H1 (cell line): Measurements from ENCODE around the gene CEP44. TPM values are rescaled to one million over a fixed set of nuclear protein-coding genes. Genes with fewer than 3 reads are reported as not detected.

Source experiments
- CTCF ChIA-PET: fragments of 300-600 bp; sonication (Branson Sonifier 250); formaldehyde crosslinking; loops from one replicate; lab custom pipeline; 2021; ENCODE audit not compliant: partially characterized antibody; lab: Charles Lee
- POLR2A ChIA-PET: fragments of 300-600 bp; sonication (Branson Sonifier 250); formaldehyde crosslinking; loops from one replicate; lab custom pipeline; 2021; ENCODE audit warnings: inconsistent platforms; ENCODE audit not compliant: partially characterized antibody; lab: Charles Lee
- DNase-seq, 2 experiments: peaks; one replicate each; pipeline versions ENCODE4 v3.0.0 to v3.0.0-alpha.2; 2010 to 2022; ENCODE audit warnings: low spot score in 2 of 2, low read depth in 1 of 2, mixed read lengths in 1 of 2
- FAIRE-seq: peaks from 2 replicates; lab custom pipeline; 2011; peaks lifted over from hg19 to GRCh38; lab: Jason Lieb, UNC
- H2AFZ ChIP-seq: 2 replicates; pipeline ENCODE4 v1.8.1; 2012; ENCODE audit warnings: low read length, inconsistent platforms
- H2AK5ac ChIP-seq: 2 replicates; pipeline ENCODE4 v1.6.1; 2013; ENCODE audit warnings: low read depth, low read length
- H2BK120ac ChIP-seq: replicated peaks from 2 replicates; pipeline ENCODE3; 2013; ENCODE audit warnings: low read depth, low read length, inconsistent platforms
- H2BK12ac ChIP-seq: 2 replicates; pipeline ENCODE4 v1.6.1; 2013; ENCODE audit warnings: low read depth, low read length
- H2BK15ac ChIP-seq: 2 replicates; pipeline ENCODE4 v1.6.1; 2013; ENCODE audit warnings: low read length
- H2BK20ac ChIP-seq: 2 replicates; pipeline ENCODE4 v1.6.1; 2013; ENCODE audit warnings: low read length
- H2BK5ac ChIP-seq: 2 replicates; pipeline ENCODE4 v1.6.1; 2013; ENCODE audit warnings: low read depth, low read length
- H3K14ac ChIP-seq: 2 replicates; pipeline ENCODE4 v1.6.1; 2013; ENCODE audit warnings: inconsistent platforms; ENCODE audit not compliant: insufficient read length
- H3K18ac ChIP-seq: 2 replicates; pipeline ENCODE4 v1.6.1; 2013; ENCODE audit warnings: low read length; ENCODE audit errors: extremely low read depth
- H3K23ac ChIP-seq: 2 replicates; pipeline ENCODE4 v1.6.1; 2013; ENCODE audit warnings: inconsistent platforms; ENCODE audit not compliant: insufficient read length
- H3K23me2 ChIP-seq: 2 replicates; pipeline ENCODE4 v1.6.1; 2013; ENCODE audit warnings: low read depth, low read length
- H3K27ac ChIP-seq: 2 replicates; pipeline ENCODE4 v1.6.1; 2011; ENCODE audit warnings: low read depth, low read length, inconsistent platforms
- H3K27me3 ChIP-seq, 4 experiments: replicated peaks in 1 of 4; 1 replicate in 1 of 4; 2 replicates in 3 of 4; pipeline versions ENCODE4 v1.6.1 to v1.8.1; 2011 to 2013; ENCODE audit warnings: low read length in 3 of 4, mild to moderate bottlenecking in 3 of 4, inconsistent platforms in 2 of 4, mixed read lengths in 2 of 4, moderate library complexity in 1 of 4; ENCODE audit not compliant: control insufficient read depth in 3 of 4, insufficient read depth in 3 of 4; ENCODE audit errors: extremely low read depth in 1 of 4
- H3K36me3 ChIP-seq, 4 experiments: 2 replicates each; pipeline versions ENCODE4 v1.6.1 to v1.8.1; 2011 to 2013; ENCODE audit warnings: mild to moderate bottlenecking in 4 of 4, low read length in 3 of 4, moderate library complexity in 2 of 4, control low read depth in 1 of 4, inconsistent platforms in 1 of 4; ENCODE audit not compliant: insufficient read depth in 4 of 4, control insufficient read depth in 2 of 4
- H3K4ac ChIP-seq: replicated peaks from 2 replicates; pipeline ENCODE3; 2013; ENCODE audit warnings: low read length, low read depth, mixed read lengths, inconsistent platforms; ENCODE audit not compliant: insufficient read length
- H3K4me1 ChIP-seq, 4 experiments: replicated peaks in 1 of 4; 1 replicate in 1 of 4; 2 replicates in 3 of 4; pipeline versions ENCODE4 v1.6.1 to v1.8.1; 2011 to 2013; ENCODE audit warnings: low read length in 3 of 4, inconsistent platforms in 2 of 4, mixed read lengths in 1 of 4; ENCODE audit not compliant: insufficient read depth in 4 of 4, control insufficient read depth in 3 of 4
- H3K4me2 ChIP-seq, 2 experiments: 2 replicates each; pipeline versions ENCODE4 v1.6.1 to v1.8.1; 2011 to 2013; ENCODE audit warnings: low read depth in 2 of 2, low read length in 2 of 2, control low read depth in 1 of 2, inconsistent platforms in 1 of 2, mild to moderate bottlenecking in 1 of 2; ENCODE audit not compliant: insufficient read depth in 1 of 2
- H3K4me3 ChIP-seq, 4 experiments: fragments of 200-600, 300-600 bp in 1 of 4; sonication (generic), shearing (Covaris generic), sonication (Bioruptor Twin) in 1 of 4; 2 replicates each; pipeline versions ENCODE4 v1.5.1 to v1.8.1; 2011 to 2016; ENCODE audit warnings: low read length in 4 of 4, low read depth in 3 of 4, control low read depth in 2 of 4, inconsistent platforms in 2 of 4, mild to moderate bottlenecking in 2 of 4, mixed read lengths in 1 of 4, moderate library complexity in 1 of 4; ENCODE audit not compliant: insufficient read depth in 2 of 4; ENCODE audit errors: extremely low read depth in 1 of 4
- H3K56ac ChIP-seq: replicated peaks from 2 replicates; pipeline ENCODE3; 2013; ENCODE audit warnings: low read depth, mild to moderate bottlenecking, mixed read lengths, low read length, inconsistent platforms; ENCODE audit not compliant: insufficient read length
- H3K79me1 ChIP-seq: 2 replicates; pipeline ENCODE4 v1.6.1; 2013; ENCODE audit warnings: low read depth, low read length, control low read depth
- H3K79me2 ChIP-seq, 2 experiments: 2 replicates each; pipeline versions ENCODE4 v1.6.1 to v1.8.1; 2012 to 2013; ENCODE audit warnings: low read length in 2 of 2, mild to moderate bottlenecking in 2 of 2, inconsistent platforms in 1 of 2; ENCODE audit not compliant: insufficient read depth in 2 of 2, control insufficient read depth in 1 of 2
- H3K9ac ChIP-seq, 4 experiments: replicated peaks in 1 of 4; 1 replicate in 1 of 4; 2 replicates in 3 of 4; pipeline versions ENCODE4 v1.6.1 to v1.8.1; 2011 to 2013; ENCODE audit warnings: low read depth in 3 of 4, low read length in 3 of 4, control low read depth in 2 of 4, mild to moderate bottlenecking in 2 of 4, moderate library complexity in 2 of 4, inconsistent platforms in 1 of 4; ENCODE audit errors: extremely low read depth in 1 of 4
- H3K9me3 ChIP-seq, 2 experiments: 2 replicates each; pipeline versions ENCODE4 v1.6.1 to v1.8.1; 2012 to 2013; ENCODE audit warnings: mild to moderate bottlenecking in 2 of 2, moderate library complexity in 2 of 2, control low read depth in 1 of 2, inconsistent platforms in 1 of 2, low read depth in 1 of 2, low read length in 1 of 2, mixed read lengths in 1 of 2; ENCODE audit not compliant: insufficient read depth in 2 of 2
- H4K20me1 ChIP-seq, 2 experiments: replicated peaks in 1 of 2; 2 replicates each; pipeline versions ENCODE3 to v1.8.1; 2011 to 2013; ENCODE audit warnings: inconsistent platforms in 2 of 2, low read length in 2 of 2, mild to moderate bottlenecking in 1 of 2; ENCODE audit not compliant: insufficient read depth in 2 of 2, control insufficient read depth in 1 of 2
- H4K5ac ChIP-seq: 2 replicates; pipeline ENCODE4 v1.6.1; 2013; ENCODE audit warnings: low read length, low read depth, mixed read lengths, inconsistent platforms; ENCODE audit not compliant: insufficient read length
- H4K8ac ChIP-seq: 2 replicates; pipeline ENCODE4 v1.8.0; 2013; ENCODE audit warnings: mild to moderate bottlenecking, moderate library complexity, low read length, inconsistent platforms; ENCODE audit not compliant: insufficient read depth; ENCODE audit errors: extremely low read depth
- H4K91ac ChIP-seq: replicated peaks from 2 replicates; pipeline ENCODE3; 2013; ENCODE audit warnings: low read length, mixed read lengths, inconsistent platforms; ENCODE audit not compliant: insufficient read length
- BACH1 ChIP-seq: IDR thresholded peaks from 2 replicates; pipeline ENCODE4 v1.6.1; 2012; ENCODE audit warnings: low read length, improper control_type of control experiment
- CBX5 ChIP-seq: fragments of 300-800, 300-1000 bp; sonication (generic); IDR thresholded peaks from 2 replicates; pipeline ENCODE4 v1.7.1; 2016; ENCODE audit warnings: antibody characterized with exemption, low read length, low read depth
- CBX8 ChIP-seq: fragments of 300-800, 300-1000 bp; sonication (generic); IDR thresholded peaks from 2 replicates; pipeline ENCODE4 v1.7.1; 2016; ENCODE audit warnings: low read depth, low read length, borderline replicate concordance
- CEBPB ChIP-seq: IDR thresholded peaks from 2 replicates; pipeline ENCODE4 v1.6.1; 2012; ENCODE audit warnings: low read depth, low read length
- EGR1 ChIP-seq: IDR thresholded peaks from 2 replicates; pipeline ENCODE4 v1.6.1; 2011; ENCODE audit warnings: low read depth, low read length, borderline replicate concordance
- EZH2 ChIP-seq: fragments of 200-600 bp; sonication (generic); IDR thresholded peaks from 2 replicates; pipeline ENCODE4 v1.7.1; 2012; ENCODE audit warnings: low read depth, mild to moderate bottlenecking, moderate library complexity, low read length, inconsistent platforms; ENCODE audit not compliant: severe bottlenecking
- JUN ChIP-seq: IDR thresholded peaks from 2 replicates; pipeline ENCODE4 v1.6.1; 2011; ENCODE audit warnings: low read depth, mild to moderate bottlenecking, improper control_type of control experiment, low read length
- KDM5A ChIP-seq: fragments of 200-600 bp; IDR thresholded peaks from 2 replicates; pipeline ENCODE4 v1.7.1; 2012; ENCODE audit warnings: mild to moderate bottlenecking, low read length, inconsistent platforms, mixed read lengths
- MAFK ChIP-seq: IDR thresholded peaks from 2 replicates; pipeline ENCODE4 v1.6.1; 2012; ENCODE audit warnings: low read depth, mild to moderate bottlenecking, improper control_type of control experiment, low read length
- NANOG ChIP-seq: IDR thresholded peaks from 2 replicates; pipeline ENCODE4 v1.6.1; 2011; ENCODE audit warnings: low read length, low read depth, mild to moderate bottlenecking, inconsistent platforms; ENCODE audit not compliant: insufficient read depth, poor library complexity, severe bottlenecking
- RFX5 ChIP-seq: IDR thresholded peaks from 2 replicates; pipeline ENCODE4 v1.6.1; 2011; ENCODE audit warnings: low read depth, low read length, improper control_type of control experiment, borderline replicate concordance
- SIRT6 ChIP-seq: IDR thresholded peaks from one replicate; pipeline ENCODE4 v1.7.1; 2012; ENCODE audit warnings: low read length, inconsistent platforms
- SIX5 ChIP-seq: IDR thresholded peaks from 2 replicates; pipeline ENCODE4 v1.6.1; 2011; ENCODE audit warnings: mild to moderate bottlenecking, low read depth, low read length
- SUZ12 ChIP-seq: fragments of 200-600 bp; sonication (generic); IDR thresholded peaks from 2 replicates; pipeline ENCODE4 v1.6.1; 2012; ENCODE audit warnings: mild to moderate bottlenecking, inconsistent platforms, low read length, moderate library complexity, mixed read lengths
- TAF1 ChIP-seq: IDR thresholded peaks from 2 replicates; pipeline ENCODE4 v1.6.1; 2011; ENCODE audit warnings: mild to moderate bottlenecking, low read depth, low read length
- YY1 ChIP-seq: IDR thresholded peaks from 2 replicates; pipeline ENCODE4 v1.6.1; 2011; ENCODE audit warnings: low read depth, mild to moderate bottlenecking, low read length
- polyA plus RNA-seq, 7 experiments: library from polyadenylated mRNA; depleted of rRNA in 3 of 7; stranded (reverse) in 5 of 7; unstranded in 2 of 7; fragments of >200 nt in 5 of 7; fragments of 200-250 nt in 2 of 7; gene quantifications; 1 replicate in 5 of 7; 2 replicates in 1 of 7; 4 replicates in 1 of 7; pipeline versions ENCODE4 v1.2.1 to v1.2.3, GENCODE V29; 2011 to 2013; ENCODE audit warnings: missing spikeins in 2 of 7, mixed read lengths in 2 of 7
- total RNA-seq: library from RNA; stranded (reverse); fragmentation: NEBNext Ultra II Directional; extraction: Animal tissue kit (Norgen Biotek cat#: 25700); gene quantifications from 2 replicates; pipeline ENCODE4 v1.2.1, GENCODE V29; 2021
- TF ChIP-seq, protein P1 (sequence below): IDR thresholded peaks from 2 replicates; pipeline ENCODE4 v1.6.1; 2012; ENCODE audit warnings: inconsistent platforms

The CEP44 gene
- total and polyA plus RNA-seq, 2 of the 8 experiments (the other 6 are each of a cell fraction or from before 2014, with no cell fraction given), result 3.4 to 17.1 TPM

DNA sequence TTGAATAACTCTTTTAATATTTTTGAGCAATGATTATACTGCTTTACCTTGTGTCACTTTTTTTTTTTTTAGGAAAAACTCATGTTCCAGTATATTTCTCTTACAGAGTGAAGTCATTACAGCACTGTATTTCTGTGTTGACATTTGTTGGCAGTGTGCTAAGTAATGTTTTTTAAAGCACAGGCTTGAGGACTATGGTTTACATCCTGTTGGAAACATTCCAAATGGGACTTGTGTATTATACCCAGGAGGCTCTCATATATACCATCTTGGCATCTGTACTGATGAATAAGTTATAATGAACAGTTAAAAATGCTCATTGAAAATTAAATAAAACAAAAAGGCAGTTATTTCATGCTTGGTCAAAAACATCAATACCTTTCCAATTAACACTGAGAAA is 33.8 kb downstream of the CEP44 start:
- H3K56ac ChIP-seq, result no peak overlapping the region

More for the DNA sequence above, 33.8 kb downstream of the CEP44 start:
- H4K8ac ChIP-seq, result no peak overlapping the region
- H2BK12ac ChIP-seq, result no peak overlapping the region
- POLR2A ChIA-PET, result no interaction called here
- H2BK15ac ChIP-seq, result no peak overlapping the region
- no peaks in the 10 kb centered on the region for H3K4me1 ChIP-seq
- H2AFZ ChIP-seq, result no peak overlapping the region
- no peaks in the 10 kb centered on the region for H3K79me2 ChIP-seq
- no peak for TF ChIP-seq YY1
- TF ChIP-seq SUZ12, result no peak
- no peak for TF ChIP-seq TAF1
- TF ChIP-seq, protein P1, sequence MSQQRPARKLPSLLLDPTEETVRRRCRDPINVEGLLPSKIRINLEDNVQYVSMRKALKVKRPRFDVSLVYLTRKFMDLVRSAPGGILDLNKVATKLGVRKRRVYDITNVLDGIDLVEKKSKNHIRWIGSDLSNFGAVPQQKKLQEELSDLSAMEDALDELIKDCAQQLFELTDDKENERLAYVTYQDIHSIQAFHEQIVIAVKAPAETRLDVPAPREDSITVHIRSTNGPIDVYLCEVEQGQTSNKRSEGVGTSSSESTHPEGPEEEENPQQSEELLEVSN, result no peak
- no peak for TF ChIP-seq EGR1
- no peak for TF ChIP-seq MAFK
- no peak for TF ChIP-seq KDM5A
- TF ChIP-seq SIRT6, result no peak
- no peak for TF ChIP-seq JUN
- no peak for TF ChIP-seq NANOG
- TF ChIP-seq BACH1, result no peak
- no peak for TF ChIP-seq EZH2
- no peak for TF ChIP-seq CBX5
- TF ChIP-seq SIX5, result no peak
- no peak for TF ChIP-seq RFX5
- TF ChIP-seq CBX8, result no peak
- TF ChIP-seq CEBPB, result no peak
- H2BK5ac ChIP-seq, result no peak overlapping the region
- no peak overlapping the region for H3K9ac ChIP-seq
- no peak overlapping the region for H4K91ac ChIP-seq
- peaks cover 0 to 11% (median 0%) of the 10 kb centered on the region in 4 experiments; a peak in 2 of 8 replicates for H3K36me3 ChIP-seq
- no peak for DNase-seq
- CTCF ChIA-PET, result no interaction called here
- no peak overlapping the region for H3K4me3 ChIP-seq
- H3K27me3 ChIP-seq, result no peaks in the 10 kb centered on the region
- no peaks in the 10 kb centered on the region for H3K23me2 ChIP-seq
- H2BK20ac ChIP-seq, result no peak overlapping the region
- FAIRE-seq, result no peak
- no peak overlapping the region for H4K5ac ChIP-seq
- no peaks in the 10 kb centered on the region for H3K9me3 ChIP-seq
- H2BK120ac ChIP-seq, result no peak overlapping the region
- H2AK5ac ChIP-seq, result no peak overlapping the region
- no peak overlapping the region for H3K23ac ChIP-seq
- no peak overlapping the region for H3K4ac ChIP-seq
- H3K27ac ChIP-seq, result no peak overlapping the region
- no peak overlapping the region for H3K14ac ChIP-seq
- H3K79me1 ChIP-seq, result no peaks in the 10 kb centered on the region
- H3K4me2 ChIP-seq, result no peak overlapping the region
- H4K20me1 ChIP-seq, result no peaks in the 10 kb centered on the region
- no peak overlapping the region for H3K18ac ChIP-seq
